Mesendoderm (in vitro differentiated cells): ENCODE measurements around the gene CRACDL.
A peak's percentile ranks its signal among the peaks of the same experiment; 100 is the strongest.

Experiments
- DNase-seq: peaks from one replicate; pipeline ENCODE4 v3.0.0; 2013
- H2AK5ac ChIP-seq: 2 replicates; pipeline ENCODE4 v1.6.1; 2013; ENCODE audit warnings: low read length, inconsistent platforms
- H2BK120ac ChIP-seq: 2 replicates; pipeline ENCODE4 v1.6.1; 2013; ENCODE audit warnings: low read depth, mild to moderate bottlenecking, low read length, moderate library complexity, mixed read lengths
- H2BK15ac ChIP-seq: replicated peaks from 2 replicates; pipeline ENCODE4 v1.6.1; 2013; ENCODE audit warnings: low read depth, mild to moderate bottlenecking, moderate library complexity
- H2BK5ac ChIP-seq: 2 replicates; pipeline ENCODE4 v1.6.1; 2013; ENCODE audit warnings: low read length, inconsistent platforms
- H3K18ac ChIP-seq: 2 replicates; pipeline ENCODE4 v1.6.1; 2013; ENCODE audit warnings: mild to moderate bottlenecking, low read length, mixed read lengths
- H3K23ac ChIP-seq: one replicate; pipeline ENCODE4 v1.6.1; 2013; ENCODE audit warnings: low read length
- H3K27ac ChIP-seq: 2 replicates; pipeline ENCODE4 v1.5.1; 2013; ENCODE audit warnings: low read depth, mild to moderate bottlenecking, inconsistent platforms, low read length, moderate library complexity
- H3K27me3 ChIP-seq: 2 replicates; pipeline ENCODE4 v1.6.1; 2013; ENCODE audit warnings: low read length, control low read depth, mild to moderate bottlenecking, inconsistent platforms; ENCODE audit not compliant: insufficient read depth, poor library complexity
- H3K36me3 ChIP-seq: 2 replicates; pipeline ENCODE4 v1.6.1; 2013; ENCODE audit warnings: low read length, inconsistent platforms; ENCODE audit not compliant: control insufficient read depth, insufficient read depth
- H3K4ac ChIP-seq: one replicate; pipeline ENCODE4 v1.6.1; 2013; ENCODE audit warnings: low read depth, mild to moderate bottlenecking, low read length, moderate library complexity
- H3K4me1 ChIP-seq: 2 replicates; pipeline ENCODE4 v1.6.1; 2013; ENCODE audit warnings: low read depth, low read length, inconsistent platforms; ENCODE audit not compliant: control insufficient read depth
- H3K4me2 ChIP-seq: 2 replicates; pipeline ENCODE4 v1.6.1; 2013; ENCODE audit warnings: low read length
- H3K4me3 ChIP-seq: 2 replicates; pipeline ENCODE4 v1.5.1; 2013; ENCODE audit warnings: mild to moderate bottlenecking, low read length
- H3K56ac ChIP-seq: one replicate; pipeline ENCODE4 v1.6.1; 2013; ENCODE audit warnings: low read length
- H3K79me1 ChIP-seq: 2 replicates; pipeline ENCODE4 v1.6.1; 2013; ENCODE audit warnings: low read length, inconsistent platforms
- H3K79me2 ChIP-seq: 2 replicates; pipeline ENCODE4 v1.6.1; 2013; ENCODE audit warnings: mild to moderate bottlenecking, low read length; ENCODE audit not compliant: control insufficient read depth, insufficient read depth
- H3K9ac ChIP-seq: 2 replicates; pipeline ENCODE4 v1.6.1; 2013; ENCODE audit warnings: low read length, inconsistent platforms
- H4K5ac ChIP-seq: one replicate; pipeline ENCODE4 v1.6.1; 2013; ENCODE audit warnings: low read length
- H4K8ac ChIP-seq: one replicate; pipeline ENCODE4 v1.6.1; 2013; ENCODE audit warnings: low read depth, mild to moderate bottlenecking, control low read depth, low read length, moderate library complexity
- WGBS: extraction: QIAGEN DNeasy Blood & Tissue Kit; methylation state at CpG from one replicate; pipeline ENCODE4 v1.1.7; 2013; ENCODE audit warnings: low lambda C conversion rate, missing lambda C conversion rate; ENCODE audit not compliant: insufficient coverage; ENCODE audit errors: extremely low coverage; 5-methylcytosine and 5-hydroxymethylcytosine counted together

Gene CRACDL

DNA sequence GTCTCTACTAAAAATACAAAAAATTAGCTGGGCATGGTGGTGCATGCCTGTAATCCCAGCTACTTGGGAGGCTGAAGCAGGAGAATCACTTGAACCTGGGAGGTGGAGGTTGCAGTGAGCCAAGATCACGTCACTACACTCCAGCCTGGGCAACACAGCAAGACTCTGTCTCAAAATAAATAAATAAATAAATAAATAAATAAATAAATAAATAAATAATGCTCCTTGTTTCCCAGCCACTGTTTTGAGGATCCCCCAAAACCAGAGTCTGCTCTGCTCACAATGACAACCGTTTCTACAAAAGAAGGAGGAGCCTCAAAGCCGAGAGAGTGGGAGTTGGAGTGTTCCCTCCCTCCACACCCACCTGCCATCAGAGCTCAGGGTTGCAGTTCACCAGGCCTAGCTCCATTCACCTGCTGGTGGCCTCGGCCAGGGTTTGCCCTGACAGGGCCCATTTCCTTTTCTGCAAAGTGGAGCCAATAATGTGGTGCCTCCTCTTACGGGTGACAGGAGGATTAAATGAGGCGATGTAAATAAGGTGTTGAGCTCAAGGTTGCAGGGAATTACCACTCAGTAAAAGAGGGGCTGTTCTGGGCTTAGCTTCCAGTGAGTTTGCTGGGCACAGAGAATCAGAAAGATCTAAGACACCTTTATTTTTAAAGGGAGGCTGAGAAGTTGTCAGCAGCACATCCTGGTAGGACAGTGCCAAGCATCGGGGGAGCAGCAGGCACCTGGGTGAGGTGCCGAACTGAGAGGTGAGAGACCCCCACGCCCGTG, 25.5 kb downstream of the CRACDL start:
- H4K8ac ChIP-seq, result no peak overlapping the region
- no peak overlapping the region for H2AK5ac ChIP-seq
- H3K36me3 ChIP-seq, result no peaks in the 10 kb centered on the region
- H3K18ac ChIP-seq, result no peak overlapping the region
- no peaks in the 10 kb centered on the region for H3K27me3 ChIP-seq
- no peak overlapping the region for H3K4me3 ChIP-seq
- no peaks in the 10 kb centered on the region for H3K79me2 ChIP-seq
- no peak overlapping the region for H3K4ac ChIP-seq
- H4K5ac ChIP-seq, result no peak overlapping the region
- no peak overlapping the region for H2BK5ac ChIP-seq
- H3K79me1 ChIP-seq, result no peaks in the 10 kb centered on the region
- H2BK15ac ChIP-seq, result no peak overlapping the region
- no peak overlapping the region for H3K23ac ChIP-seq
- no peak overlapping the region for H3K27ac ChIP-seq
- WGBS, result no CpG with 5 or more reads among the region's 10 CpGs
- no peak overlapping the region for H3K4me2 ChIP-seq
- no peak overlapping the region for H2BK120ac ChIP-seq
- no peak overlapping the region for H3K9ac ChIP-seq
- H3K56ac ChIP-seq, result no peak overlapping the region
- H3K4me1 ChIP-seq, result no peaks in the 10 kb centered on the region
- DNase-seq, result no peak

DNA sequence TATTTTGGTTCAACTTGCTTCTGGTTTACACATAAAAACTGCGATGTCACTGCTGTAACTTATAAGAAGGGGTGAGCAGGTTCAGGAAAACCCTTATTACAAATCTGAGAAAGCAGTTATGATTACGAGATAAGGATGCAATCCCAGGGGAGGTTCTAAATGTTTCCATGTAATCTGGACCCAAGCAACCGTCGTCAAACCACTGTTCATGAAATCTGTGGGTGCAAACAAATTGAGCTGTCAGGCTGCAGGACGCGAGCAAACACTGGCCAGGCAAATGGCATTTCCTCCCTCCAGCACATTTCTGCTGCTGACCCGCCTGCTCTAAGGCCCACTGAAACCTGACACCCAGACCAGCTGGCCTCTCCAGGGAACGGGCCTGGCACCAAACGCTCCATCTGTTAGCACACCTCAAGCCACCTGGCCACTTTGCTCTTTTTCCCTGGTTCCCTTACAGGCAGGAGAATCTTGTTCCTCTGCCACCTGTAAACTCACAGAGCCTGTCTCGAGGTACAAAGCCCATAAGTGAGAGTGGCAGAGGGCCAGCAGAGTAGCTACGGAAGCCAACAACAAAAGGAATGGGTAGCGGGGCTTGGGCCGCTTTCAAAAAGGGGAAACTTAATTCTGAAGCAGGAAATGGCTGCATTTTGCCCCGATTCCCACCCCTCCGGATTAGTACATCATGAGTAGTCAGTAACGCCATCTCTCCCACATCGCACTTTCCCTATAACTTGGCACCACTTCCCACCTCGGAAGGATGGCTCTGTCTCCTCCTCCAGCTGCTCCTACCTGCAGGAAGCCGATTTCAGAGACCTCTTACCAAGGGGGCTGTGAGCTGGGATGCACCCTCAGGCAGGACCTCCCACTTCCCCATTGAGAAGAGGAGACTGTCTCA, 26.5 kb downstream of the CRACDL start:
- Histone ChIP-seq H3K9ac (no peak overlapping the region), H2BK120ac (no peak overlapping the region), H3K36me3 (no peaks in the 10 kb centered on the region), H3K4me1 (no peaks in the 10 kb centered on the region), H3K18ac (no peak overlapping the region), H3K79me2 (no peaks in the 10 kb centered on the region), H3K79me1 (no peaks in the 10 kb centered on the region), H3K27me3 (no peaks in the 10 kb centered on the region), H4K5ac (no peak overlapping the region), H3K4me2 (no peak overlapping the region), H3K27ac (no peak overlapping the region), H2BK15ac (no peak overlapping the region), H3K4ac (no peak overlapping the region), H2AK5ac (no peak overlapping the region), H4K8ac (no peak overlapping the region), H3K4me3 (no peak overlapping the region), H3K23ac (no peak overlapping the region), H2BK5ac (no peak overlapping the region), H3K56ac (no peak overlapping the region)
- no CpG with 5 or more reads among the region's 19 CpGs for WGBS
- DNase-seq, result peak; percentile 86

DNA sequence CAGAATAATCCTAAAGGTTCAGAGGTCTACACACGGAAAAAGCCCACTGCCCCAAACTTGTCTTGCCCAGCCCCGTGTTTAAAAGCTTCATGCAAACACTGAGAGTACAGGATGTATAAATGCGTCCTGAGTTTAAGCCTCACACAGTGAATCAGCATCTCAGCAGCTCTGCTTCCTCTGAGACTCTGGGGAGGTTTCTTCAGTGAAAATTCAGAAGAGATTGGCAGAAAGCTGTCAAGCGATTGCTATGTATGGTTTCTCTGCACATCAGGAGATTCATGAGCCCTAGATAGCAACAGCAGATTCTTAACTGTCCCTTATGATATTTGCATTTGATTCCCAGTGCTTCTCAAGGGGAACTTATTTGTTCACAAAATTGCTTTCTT, 27.1 kb downstream of the CRACDL start:
- no peak overlapping the region for H3K23ac ChIP-seq
- no peaks in the 10 kb centered on the region for H3K36me3 ChIP-seq
- DNase-seq, result no peak
- H3K4me2 ChIP-seq, result no peak overlapping the region
- H3K79me2 ChIP-seq, result no peaks in the 10 kb centered on the region
- H3K56ac ChIP-seq, result no peak overlapping the region
- H2BK120ac ChIP-seq, result no peak overlapping the region
- no peak overlapping the region for H4K8ac ChIP-seq
- H3K4me1 ChIP-seq, result no peaks in the 10 kb centered on the region
- no peak overlapping the region for H3K4ac ChIP-seq
- no peak overlapping the region for H2BK15ac ChIP-seq
- no peaks in the 10 kb centered on the region for H3K27me3 ChIP-seq
- H2BK5ac ChIP-seq, result no peak overlapping the region
- H3K18ac ChIP-seq, result no peak overlapping the region
- WGBS, result no CpG with 5 or more reads among the region's 4 CpGs
- H3K9ac ChIP-seq, result no peak overlapping the region
- no peak overlapping the region for H3K4me3 ChIP-seq
- H4K5ac ChIP-seq, result no peak overlapping the region
- H3K79me1 ChIP-seq, result no peaks in the 10 kb centered on the region
- H3K27ac ChIP-seq, result no peak overlapping the region
- H2AK5ac ChIP-seq, result no peak overlapping the region

DNA sequence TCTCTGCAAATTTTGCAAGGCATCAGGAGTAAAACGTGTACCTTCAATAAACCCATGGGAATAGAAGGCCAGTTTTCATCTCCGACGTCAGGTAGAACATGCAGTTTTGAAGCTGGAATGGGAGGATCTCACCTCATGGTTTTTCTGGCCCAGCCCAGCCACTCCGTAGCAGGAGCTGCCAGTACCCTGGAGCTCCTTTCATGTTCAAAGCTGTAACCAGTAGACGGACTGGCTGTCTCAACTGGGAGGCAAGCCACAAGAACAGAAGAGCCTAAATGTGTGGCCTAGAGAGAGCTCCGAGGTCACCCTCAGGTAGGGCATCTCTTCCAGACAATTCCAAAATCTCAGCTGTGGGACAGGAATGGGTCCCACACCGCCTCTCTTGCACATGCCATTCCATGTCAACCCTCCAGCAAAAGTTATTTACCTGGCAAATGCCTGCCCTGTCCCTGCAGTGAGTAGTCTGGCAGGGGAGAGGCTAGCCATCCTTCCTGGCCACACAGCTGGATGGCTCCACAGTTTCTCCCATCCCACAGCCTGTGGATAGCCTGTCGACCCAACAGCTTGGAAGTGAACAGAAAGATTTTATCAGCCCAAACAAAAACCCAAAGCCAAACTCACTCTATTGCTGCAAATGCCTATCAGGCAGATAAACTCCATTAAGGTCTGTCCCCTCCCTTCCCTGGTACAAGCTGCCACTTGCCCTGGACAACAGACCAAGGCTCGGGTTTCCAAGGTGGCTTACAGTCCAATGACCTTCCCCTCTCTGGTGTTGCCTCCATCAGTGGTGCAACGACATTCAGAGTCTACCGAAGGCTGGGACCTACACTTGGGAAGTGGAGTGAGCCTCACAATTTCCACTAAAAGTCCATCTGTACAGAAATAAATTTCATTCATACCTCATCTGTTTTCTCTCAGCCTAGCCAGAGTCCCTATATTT, 27.8 kb downstream of the CRACDL start:
- H2AK5ac ChIP-seq, result no peak overlapping the region
- no peaks in the 10 kb centered on the region for H3K79me1 ChIP-seq
- H2BK15ac ChIP-seq, result no peak overlapping the region
- H3K27me3 ChIP-seq, result no peaks in the 10 kb centered on the region
- no CpG with 5 or more reads among the region's 11 CpGs for WGBS
- H3K23ac ChIP-seq, result no peak overlapping the region
- H3K56ac ChIP-seq, result no peak overlapping the region
- no peaks in the 10 kb centered on the region for H3K79me2 ChIP-seq
- H3K4me2 ChIP-seq, result no peak overlapping the region
- no peaks in the 10 kb centered on the region for H3K36me3 ChIP-seq
- no peak for DNase-seq
- no peak overlapping the region for H3K4ac ChIP-seq
- H4K5ac ChIP-seq, result no peak overlapping the region
- H4K8ac ChIP-seq, result no peak overlapping the region
- no peak overlapping the region for H2BK120ac ChIP-seq
- H3K27ac ChIP-seq, result no peak overlapping the region
- no peak overlapping the region for H3K9ac ChIP-seq
- no peak overlapping the region for H3K18ac ChIP-seq
- H3K4me1 ChIP-seq, result no peaks in the 10 kb centered on the region
- H3K4me3 ChIP-seq, result no peak overlapping the region
- H2BK5ac ChIP-seq, result no peak overlapping the region

DNA sequence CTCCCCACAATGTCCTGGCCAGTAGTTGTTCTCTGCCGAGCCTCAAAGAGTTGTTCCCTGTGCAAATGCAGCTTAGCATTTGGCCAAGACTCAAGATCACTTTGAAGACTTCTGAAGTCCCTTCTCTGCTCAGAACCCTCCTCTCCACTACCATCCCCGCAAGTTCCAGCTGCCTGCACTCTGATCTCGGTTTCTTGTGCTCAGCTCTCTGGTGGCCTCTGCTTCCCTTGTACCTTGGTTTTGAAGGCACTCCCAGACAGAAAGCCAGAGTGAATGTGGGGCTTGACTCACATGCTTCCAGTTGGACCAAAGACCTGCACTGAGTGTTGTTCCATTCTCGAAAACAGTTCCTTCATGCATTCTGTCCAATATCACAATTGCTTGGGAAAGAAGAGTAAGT, 28.6 kb downstream of the CRACDL start:
- no peak overlapping the region for H2AK5ac ChIP-seq
- no peak overlapping the region for H3K4me3 ChIP-seq
- no peak overlapping the region for H3K4ac ChIP-seq
- H3K23ac ChIP-seq, result no peak overlapping the region
- no peak overlapping the region for H3K56ac ChIP-seq
- H3K4me2 ChIP-seq, result no peak overlapping the region
- no peak overlapping the region for H2BK120ac ChIP-seq
- H3K27ac ChIP-seq, result no peak overlapping the region
- H4K5ac ChIP-seq, result no peak overlapping the region
- DNase-seq, result no peak
- H2BK5ac ChIP-seq, result no peak overlapping the region
- no peak overlapping the region for H3K18ac ChIP-seq
- no peak overlapping the region for H2BK15ac ChIP-seq
- H3K79me1 ChIP-seq, result no peaks in the 10 kb centered on the region
- H3K9ac ChIP-seq, result no peak overlapping the region
- no peaks in the 10 kb centered on the region for H3K27me3 ChIP-seq
- no peak overlapping the region for H4K8ac ChIP-seq
- no CpG with 5 or more reads among the region's 4 CpGs for WGBS
- no peaks in the 10 kb centered on the region for H3K4me1 ChIP-seq
- H3K36me3 ChIP-seq, result no peaks in the 10 kb centered on the region
- no peaks in the 10 kb centered on the region for H3K79me2 ChIP-seq
